HepG2 (cell line): ENCODE measurements around the gene CACNA1G. TPM values are rescaled to one million over a fixed set of nuclear protein-coding genes. Genes with fewer than 3 reads are reported as not detected.

Experiments used
- HOXA3 ChIP-seq: sonication (generic); formaldehyde crosslinking; IDR thresholded peaks from 2 replicates; pipeline ENCODE4 v1.5.0; 2020; ENCODE audit warnings: missing genetic modification reagents
- MBD4 ChIP-seq: IDR thresholded peaks from 2 replicates; pipeline ENCODE4 v1.6.1; 2012; ENCODE audit warnings: low read length, inconsistent platforms, borderline replicate concordance
- MED8 ChIP-seq: sonication (generic); formaldehyde crosslinking; IDR thresholded peaks from 2 replicates; pipeline ENCODE4 v1.8.1; 2023; ENCODE audit warnings: mild to moderate bottlenecking, missing genetic modification reagents; ENCODE audit not compliant: insufficient replicate concordance
- MYC ChIP-seq: sonication (generic); formaldehyde crosslinking; IDR thresholded peaks from 2 replicates; pipeline ENCODE4 v1.9.0; 2021; ENCODE audit warnings: missing genetic modification reagents, borderline replicate concordance
- NCOA2 ChIP-seq: sonication (generic); formaldehyde crosslinking; IDR thresholded peaks from 2 replicates; pipeline ENCODE4 v1.8.0; 2022; ENCODE audit warnings: inconsistent platforms
- NFIC ChIP-seq: IDR thresholded peaks from 2 replicates; pipeline ENCODE4 v1.6.1; 2012; ENCODE audit warnings: mild to moderate bottlenecking, low read length, inconsistent platforms
- NONO ChIP-seq, 2 experiments: fragments of 450-650 bp in 1 of 2; sonication (generic) in 1 of 2; formaldehyde crosslinking in 1 of 2; IDR thresholded peaks in 1 of 2; conservative IDR thresholded peaks in 1 of 2; 2 replicates each; pipeline versions ENCODE4 v1.6.1 to v1.8.0; 2017 to 2022; ENCODE audit warnings: mild to moderate bottlenecking in 1 of 2, missing genetic modification reagents in 1 of 2, moderate library complexity in 1 of 2
- PAF1 ChIP-seq: IDR thresholded peaks from 2 replicates; pipeline ENCODE4 v1.6.1; 2016; ENCODE audit warnings: missing genetic modification reagents, missing compliant biosample characterization
- SSRP1 ChIP-seq: IDR thresholded peaks from 2 replicates; pipeline ENCODE4 v1.6.1; 2016; ENCODE audit warnings: control low read depth
- XRCC5 ChIP-seq: fragments of 200-400 bp; formaldehyde crosslinking; optimal IDR thresholded peaks from 2 replicates; pipeline ENCODE3; 2017; ENCODE audit warnings: mild to moderate bottlenecking, low read length
- ZBTB7B ChIP-seq: sonication (generic); formaldehyde crosslinking; IDR thresholded peaks from 2 replicates; pipeline ENCODE4 v1.4.0; 2020; ENCODE audit warnings: missing genetic modification reagents
- ZNF720 ChIP-seq: sonication (generic); formaldehyde crosslinking; IDR thresholded peaks from 2 replicates; pipeline ENCODE4 v1.4.0; 2020; ENCODE audit warnings: missing genetic modification reagents
- ZNF841 ChIP-seq: sonication (generic); formaldehyde crosslinking; IDR thresholded peaks from 2 replicates; pipeline ENCODE4 v1.8.1; 2023; ENCODE audit warnings: missing genetic modification reagents, borderline replicate concordance
- polyA plus RNA-seq, 8 experiments: library from polyadenylated mRNA; depleted of rRNA in 3 of 8; stranded (reverse) in 7 of 8; unstranded in 1 of 8; fragments of >200 nt; fragmentation: Illumina TruSeq in 4 of 8; extraction: Trizol in 4 of 8; gene quantifications; 2 replicates each; pipeline versions ENCODE4 v1.2.1 to v1.2.3, GENCODE V29; 2011 to 2016; ENCODE audit warnings: low read depth in 4 of 8, missing spikeins in 1 of 8, mixed read lengths in 1 of 8; ENCODE audit not compliant: insufficient read depth in 1 of 8
- total RNA-seq, 5 experiments: library from RNA; depleted of rRNA; stranded (reverse); fragments of >200 nt; fragmentation: Illumina TruSeq; extraction: Trizol; gene quantifications; 2 replicates each; pipeline ENCODE4 v1.2.3, GENCODE V29; 2016; ENCODE audit warnings: low read depth in 1 of 5
- TF ChIP-seq, protein P1 (sequence below): sonication (generic); formaldehyde crosslinking; IDR thresholded peaks from 2 replicates; pipeline ENCODE4 v1.9.0; 2022; ENCODE audit warnings: missing genetic modification reagents, mild to moderate bottlenecking, borderline replicate concordance
- TF ChIP-seq, protein P2 (sequence below): sonication (generic); formaldehyde crosslinking; IDR thresholded peaks from 2 replicates; pipeline ENCODE4 v1.5.1; 2020; ENCODE audit warnings: mild to moderate bottlenecking, missing genetic modification reagents
- TF ChIP-seq, protein P3 (sequence below): sonication (generic); formaldehyde crosslinking; IDR thresholded peaks from 2 replicates; pipeline ENCODE4 v1.4.0; 2020; ENCODE audit warnings: mild to moderate bottlenecking, missing genetic modification reagents
- TF ChIP-seq, protein P4 (sequence below): fragments of 450-650 bp; IDR thresholded peaks from 2 replicates; pipeline ENCODE4 v1.6.1; 2017; ENCODE audit warnings: mild to moderate bottlenecking
- TF ChIP-seq, protein P5 (sequence below): sonication (generic); formaldehyde crosslinking; conservative IDR thresholded peaks from 2 replicates; pipeline ENCODE4 v1.5.0; 2020; ENCODE audit warnings: missing genetic modification reagents

CACNA1G gene
- total and polyA plus RNA-seq, 2 of the 13 experiments (the other 11 are each of a cell fraction or from before 2014, with no cell fraction given): 0.02 TPM; not detected in 1

DNA sequence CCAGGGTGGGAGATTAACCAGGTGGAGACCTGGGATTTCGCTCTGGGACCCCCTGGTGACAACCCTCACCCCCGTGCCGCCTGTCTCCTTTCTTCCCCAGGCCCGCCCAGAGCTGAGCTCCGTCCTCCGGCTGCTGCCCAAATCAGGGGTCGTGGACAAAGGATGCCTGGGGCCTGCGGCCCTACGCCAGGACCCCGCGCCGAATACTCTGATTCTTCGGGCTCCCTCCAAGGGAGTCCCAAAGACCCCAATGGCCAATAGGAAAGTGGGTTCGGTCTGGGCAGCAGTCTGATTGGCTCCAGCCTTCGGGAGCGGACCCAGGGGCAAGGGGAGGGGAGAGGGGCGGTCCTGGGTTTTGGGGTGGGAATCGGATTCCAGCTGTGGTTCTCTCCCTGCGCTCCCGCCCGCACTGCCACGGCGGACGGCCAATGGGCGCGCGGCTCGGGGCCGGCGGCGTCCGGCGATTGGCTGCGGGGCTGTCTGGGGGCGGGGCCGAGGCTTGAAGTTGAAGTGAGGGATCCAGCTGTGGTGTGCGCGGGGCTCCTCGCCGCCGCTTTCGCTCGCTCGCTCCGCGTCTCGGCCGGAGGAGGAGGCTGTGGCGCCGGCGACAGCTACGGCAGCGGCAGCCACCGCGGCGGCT lies at the start of gene CACNA1G (continued):
- TF ChIP-seq, protein P1, sequence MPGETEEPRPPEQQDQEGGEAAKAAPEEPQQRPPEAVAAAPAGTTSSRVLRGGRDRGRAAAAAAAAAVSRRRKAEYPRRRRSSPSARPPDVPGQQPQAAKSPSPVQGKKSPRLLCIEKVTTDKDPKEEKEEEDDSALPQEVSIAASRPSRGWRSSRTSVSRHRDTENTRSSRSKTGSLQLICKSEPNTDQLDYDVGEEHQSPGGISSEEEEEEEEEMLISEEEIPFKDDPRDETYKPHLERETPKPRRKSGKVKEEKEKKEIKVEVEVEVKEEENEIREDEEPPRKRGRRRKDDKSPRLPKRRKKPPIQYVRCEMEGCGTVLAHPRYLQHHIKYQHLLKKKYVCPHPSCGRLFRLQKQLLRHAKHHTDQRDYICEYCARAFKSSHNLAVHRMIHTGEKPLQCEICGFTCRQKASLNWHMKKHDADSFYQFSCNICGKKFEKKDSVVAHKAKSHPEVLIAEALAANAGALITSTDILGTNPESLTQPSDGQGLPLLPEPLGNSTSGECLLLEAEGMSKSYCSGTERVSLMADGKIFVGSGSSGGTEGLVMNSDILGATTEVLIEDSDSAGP: peak; percentile 37; the same call in 1 of the 2 replicates
- TF ChIP-seq, protein P2, sequence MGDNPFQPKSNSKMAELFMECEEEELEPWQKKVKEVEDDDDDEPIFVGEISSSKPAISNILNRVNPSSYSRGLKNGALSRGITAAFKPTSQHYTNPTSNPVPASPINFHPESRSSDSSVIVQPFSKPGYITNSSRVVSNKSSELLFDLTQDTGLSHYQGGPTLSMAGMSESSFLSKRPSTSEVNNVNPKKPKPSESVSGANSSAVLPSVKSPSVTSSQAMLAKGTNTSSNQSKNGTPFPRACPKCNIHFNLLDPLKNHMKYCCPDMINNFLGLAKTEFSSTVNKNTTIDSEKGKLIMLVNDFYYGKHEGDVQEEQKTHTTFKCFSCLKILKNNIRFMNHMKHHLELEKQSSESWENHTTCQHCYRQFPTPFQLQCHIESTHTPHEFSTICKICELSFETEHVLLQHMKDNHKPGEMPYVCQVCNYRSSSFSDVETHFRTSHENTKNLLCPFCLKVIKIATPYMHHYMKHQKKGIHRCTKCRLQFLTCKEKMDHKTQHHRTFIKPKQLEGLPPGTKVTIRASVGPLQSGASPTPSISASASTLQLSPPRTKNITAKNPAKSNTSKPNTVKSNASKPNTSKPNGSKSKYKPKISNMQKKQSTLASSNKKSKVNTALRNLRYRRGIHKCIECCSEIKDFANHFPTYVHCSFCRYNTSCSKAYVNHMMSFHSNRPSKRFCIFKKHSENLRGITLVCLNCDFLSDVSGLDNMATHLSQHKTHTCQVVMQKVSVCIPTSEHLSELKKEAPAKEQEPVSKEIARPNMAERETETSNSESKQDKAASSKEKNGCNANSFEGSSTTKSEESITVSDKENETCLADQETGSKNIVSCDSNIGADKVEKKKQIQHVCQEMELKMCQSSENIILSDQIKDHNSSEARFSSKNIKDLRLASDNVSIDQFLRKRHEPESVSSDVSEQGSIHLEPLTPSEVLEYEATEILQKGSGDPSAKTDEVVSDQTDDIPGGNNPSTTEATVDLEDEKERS (CRISPR knock-in tag): no peak
- TF ChIP-seq SSRP1 (no peak), ZBTB7B (CRISPR knock-in tag) (0 out of 2 replicates have a peak, but pooled peaks have one; percentile 27), MBD4 (no peak), NONO (IDR thresholded peaks at IDR 0.05) (no peak), NONO (CRISPR knock-in tag; conservative IDR thresholded peaks at IDR 0.05) (no peak), NFIC (no peak), XRCC5 (peak; percentile 31), ZNF841 (CRISPR knock-in tag) (no peak), NCOA2 (no peak), MED8 (CRISPR knock-in tag) (no peak), ZNF720 (CRISPR knock-in tag) (no peak), HOXA3 (CRISPR knock-in tag) (0 out of 2 replicates have a peak, but pooled peaks have one; percentile 17), PAF1 (CRISPR knock-in tag) (no peak), MYC (CRISPR knock-in tag) (no peak)
- TF ChIP-seq, protein P3, sequence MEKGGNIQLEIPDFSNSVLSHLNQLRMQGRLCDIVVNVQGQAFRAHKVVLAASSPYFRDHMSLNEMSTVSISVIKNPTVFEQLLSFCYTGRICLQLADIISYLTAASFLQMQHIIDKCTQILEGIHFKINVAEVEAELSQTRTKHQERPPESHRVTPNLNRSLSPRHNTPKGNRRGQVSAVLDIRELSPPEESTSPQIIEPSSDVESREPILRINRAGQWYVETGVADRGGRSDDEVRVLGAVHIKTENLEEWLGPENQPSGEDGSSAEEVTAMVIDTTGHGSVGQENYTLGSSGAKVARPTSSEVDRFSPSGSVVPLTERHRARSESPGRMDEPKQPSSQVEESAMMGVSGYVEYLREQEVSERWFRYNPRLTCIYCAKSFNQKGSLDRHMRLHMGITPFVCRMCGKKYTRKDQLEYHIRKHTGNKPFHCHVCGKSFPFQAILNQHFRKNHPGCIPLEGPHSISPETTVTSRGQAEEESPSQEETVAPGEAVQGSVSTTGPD: no peak
- TF ChIP-seq, protein P4, sequence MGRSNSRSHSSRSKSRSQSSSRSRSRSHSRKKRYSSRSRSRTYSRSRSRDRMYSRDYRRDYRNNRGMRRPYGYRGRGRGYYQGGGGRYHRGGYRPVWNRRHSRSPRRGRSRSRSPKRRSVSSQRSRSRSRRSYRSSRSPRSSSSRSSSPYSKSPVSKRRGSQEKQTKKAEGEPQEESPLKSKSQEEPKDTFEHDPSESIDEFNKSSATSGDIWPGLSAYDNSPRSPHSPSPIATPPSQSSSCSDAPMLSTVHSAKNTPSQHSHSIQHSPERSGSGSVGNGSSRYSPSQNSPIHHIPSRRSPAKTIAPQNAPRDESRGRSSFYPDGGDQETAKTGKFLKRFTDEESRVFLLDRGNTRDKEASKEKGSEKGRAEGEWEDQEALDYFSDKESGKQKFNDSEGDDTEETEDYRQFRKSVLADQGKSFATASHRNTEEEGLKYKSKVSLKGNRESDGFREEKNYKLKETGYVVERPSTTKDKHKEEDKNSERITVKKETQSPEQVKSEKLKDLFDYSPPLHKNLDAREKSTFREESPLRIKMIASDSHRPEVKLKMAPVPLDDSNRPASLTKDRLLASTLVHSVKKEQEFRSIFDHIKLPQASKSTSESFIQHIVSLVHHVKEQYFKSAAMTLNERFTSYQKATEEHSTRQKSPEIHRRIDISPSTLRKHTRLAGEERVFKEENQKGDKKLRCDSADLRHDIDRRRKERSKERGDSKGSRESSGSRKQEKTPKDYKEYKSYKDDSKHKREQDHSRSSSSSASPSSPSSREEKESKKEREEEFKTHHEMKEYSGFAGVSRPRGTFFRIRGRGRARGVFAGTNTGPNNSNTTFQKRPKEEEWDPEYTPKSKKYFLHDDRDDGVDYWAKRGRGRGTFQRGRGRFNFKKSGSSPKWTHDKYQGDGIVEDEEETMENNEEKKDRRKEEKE: no peak
- TF ChIP-seq, protein P5, sequence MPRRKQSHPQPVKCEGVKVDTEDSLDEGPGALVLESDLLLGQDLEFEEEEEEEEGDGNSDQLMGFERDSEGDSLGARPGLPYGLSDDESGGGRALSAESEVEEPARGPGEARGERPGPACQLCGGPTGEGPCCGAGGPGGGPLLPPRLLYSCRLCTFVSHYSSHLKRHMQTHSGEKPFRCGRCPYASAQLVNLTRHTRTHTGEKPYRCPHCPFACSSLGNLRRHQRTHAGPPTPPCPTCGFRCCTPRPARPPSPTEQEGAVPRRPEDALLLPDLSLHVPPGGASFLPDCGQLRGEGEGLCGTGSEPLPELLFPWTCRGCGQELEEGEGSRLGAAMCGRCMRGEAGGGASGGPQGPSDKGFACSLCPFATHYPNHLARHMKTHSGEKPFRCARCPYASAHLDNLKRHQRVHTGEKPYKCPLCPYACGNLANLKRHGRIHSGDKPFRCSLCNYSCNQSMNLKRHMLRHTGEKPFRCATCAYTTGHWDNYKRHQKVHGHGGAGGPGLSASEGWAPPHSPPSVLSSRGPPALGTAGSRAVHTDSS (CRISPR knock-in tag): no peak
